Measurements from ENCODE around the gene NIT2.
A peak's percentile ranks its signal among the peaks of the same experiment; 100 is the strongest.

NIT2 gene

GRCh38 chr3:100399341-100400071 is 64.9 kb downstream of the NIT2 start:
- no peak for DNase-seq

GRCh38 chr3:100400419-100400779 is 65.8 kb downstream of the NIT2 start:
- peak; percentile 34 for DNase-seq

GRCh38 chr3:100400780-100401673 is 66.5 kb downstream of the NIT2 start, which contains the start of the genes LNP1 and TOMM70:
TSS of gene LNP1 (plus strand) at chr3:100401539. CDS start at chr3:100429730, 28,191 bp downstream.
TSS of gene TOMM70 (minus strand) at chr3:100401089. CDS start at chr3:100400949, 140 bp downstream.
- DNase-seq = peak; percentile 97

- peak; percentile 54 for DNase-seq
Observed at GRCh38 chr3:100401674-100402041, 67.1 kb downstream of the NIT2 start.

- peak; percentile 65 for DNase-seq
Observed at GRCh38 chr3:100402256-100402655, 67.7 kb downstream of the NIT2 start.

DNA sequence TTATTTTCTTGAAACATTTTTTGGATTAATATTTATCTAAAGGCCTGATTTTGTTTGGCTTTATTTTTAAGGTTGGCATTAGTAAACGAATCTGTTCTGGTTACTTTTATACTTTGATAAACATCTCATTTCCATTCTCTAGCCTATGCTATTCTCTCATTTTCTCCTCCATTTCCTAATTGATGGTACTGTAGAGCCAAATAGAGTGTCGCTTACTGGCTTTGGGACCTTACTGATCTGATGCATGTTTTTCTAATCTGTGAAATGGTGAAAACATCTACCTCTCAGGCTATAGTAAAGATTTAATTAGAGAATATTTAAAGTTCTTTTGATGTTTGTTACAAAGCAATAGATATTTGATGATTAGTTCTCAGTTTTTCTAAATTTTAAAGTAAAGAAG is 68.3 kb downstream of the NIT2 start:
- DNase-seq = no peak

DNA sequence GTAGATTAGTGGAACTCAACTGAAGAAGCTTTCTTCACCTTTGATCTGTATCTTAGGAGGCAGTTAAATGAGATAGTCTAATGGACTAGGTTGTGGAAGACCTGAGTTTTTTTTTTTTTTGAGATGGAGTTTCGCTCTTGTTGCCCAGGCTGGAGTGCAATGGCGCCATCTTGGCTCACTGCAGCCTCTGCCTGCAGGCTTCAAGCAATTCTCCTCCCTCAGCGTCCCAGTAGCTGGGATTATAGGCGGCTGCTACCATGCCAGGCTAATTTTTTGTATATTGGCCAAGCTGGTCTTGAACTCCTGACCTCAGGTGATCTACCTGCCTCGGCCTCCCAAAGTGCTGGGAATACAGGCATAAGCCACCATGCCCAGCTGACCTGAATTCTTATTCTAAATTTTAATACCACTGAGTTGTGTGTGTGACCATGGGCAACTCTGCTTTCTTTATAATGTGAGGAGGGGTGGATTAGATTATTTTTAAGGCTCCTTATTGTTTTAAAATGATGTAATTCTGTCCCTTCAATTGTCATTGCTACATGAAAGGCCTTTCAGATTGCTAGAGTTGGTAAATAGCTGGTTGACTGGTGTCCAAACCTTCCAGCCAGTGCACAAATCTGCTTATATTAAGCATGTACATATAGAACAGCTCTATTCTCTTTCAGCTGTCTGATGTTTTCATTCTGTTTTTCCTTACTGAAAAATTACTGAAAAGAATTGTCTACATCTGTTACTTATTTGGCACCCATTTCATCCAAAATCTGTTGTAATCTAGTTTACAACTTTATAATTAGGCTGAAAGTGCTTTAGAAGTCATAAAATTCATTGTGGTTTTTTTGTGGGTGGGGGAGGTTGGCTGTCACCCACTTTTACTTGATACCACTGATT is 69.0 kb downstream of the NIT2 start:
- DNase-seq = no peak

DNA sequence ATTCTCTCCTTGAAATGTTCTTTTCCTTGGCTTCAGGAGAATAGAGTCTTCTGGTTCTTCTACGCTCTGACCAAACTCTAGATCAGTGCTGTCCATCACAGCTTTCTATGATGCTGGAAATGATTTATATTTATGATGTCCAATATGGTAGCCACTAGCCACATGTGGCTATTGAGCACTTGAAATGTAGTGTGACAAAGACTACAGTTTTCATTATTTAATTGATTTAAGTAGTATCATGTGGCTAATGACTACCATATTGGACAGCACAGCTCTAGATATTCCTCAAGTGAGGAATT is 69.6 kb downstream of the NIT2 start:
- no peak for DNase-seq

GRCh38 chr3:100407164-100407563 is 72.6 kb downstream of the NIT2 start:
- DNase-seq = no peak

GRCh38 chr3:100407977-100408532 is 73.5 kb downstream of the NIT2 start:
- DNase-seq = no peak
